Omental fat pad (tissue), 4 donors: ENCODE data around the gene RASSF9. TPM values are rescaled to one million over a fixed set of nuclear protein-coding genes. Genes with fewer than 3 reads are reported as not detected.

ENCODE experiments used
- ATAC-seq: fragments of 150-250 bp; one replicate; pipeline ENCODE4 v1.9.1; 2016; ENCODE audit warnings: mild to moderate bottlenecking, moderate library complexity; ENCODE audit not compliant: low FRiP score
- DNase-seq: peaks from one replicate; pipeline ENCODE4 v3.0.0-alpha.2; 2019; ENCODE audit warnings: low spot score
- CTCF ChIP-seq, 3 donors: fragments of 450-650 bp; IDR thresholded peaks; one replicate each; pipeline ENCODE4 v1.5.1; 2016 to 2017; ENCODE audit warnings: antibody characterized with exemption in 3 of 3, mild to moderate bottlenecking in 3 of 3, moderate library complexity in 2 of 3
- total RNA-seq, 4 donors: library from RNA; depleted of rRNA; stranded (reverse); fragments of >200 nt; gene quantifications; one replicate each; pipeline ENCODE4 v1.1.0, GENCODE V29; 2016

RASSF9 gene
- total RNA-seq, 4 donors from 2014 or later, result 0.36 to 7.9 (median 1.9) TPM

- DNase-seq (no peak), ATAC-seq (no peak)
- TF ChIP-seq CTCF (IDR thresholded peaks at IDR 0.05), result no peak
Observed at GRCh38 chr12:85821759-85822158, 14.4 kb downstream of the RASSF9 start.

DNA sequence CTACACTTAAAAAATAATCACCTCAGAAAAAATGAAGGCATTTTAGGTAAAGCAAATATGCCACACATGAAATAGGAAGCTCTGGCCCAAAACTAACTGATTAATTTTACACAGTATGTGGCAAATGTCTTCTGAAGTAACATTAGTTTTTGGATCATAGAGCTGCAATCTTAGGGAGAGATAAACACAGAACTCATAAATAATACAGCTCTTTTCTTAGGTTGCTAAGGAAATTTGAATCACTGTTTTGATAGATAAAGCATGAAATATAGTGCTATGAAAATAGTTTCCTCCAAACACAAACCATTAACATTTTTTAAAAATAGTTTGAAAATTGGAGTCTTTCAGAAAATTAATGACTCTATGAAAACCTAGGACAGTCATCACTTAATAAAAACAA is 15.0 kb downstream of the RASSF9 start:
- TF ChIP-seq CTCF (IDR thresholded peaks at IDR 0.05), result no peak
- ATAC-seq (no peak), DNase-seq (no peak)

- no peak for ATAC-seq
- TF ChIP-seq CTCF (IDR thresholded peaks at IDR 0.05), result no peak
- no peak for DNase-seq
Observed at GRCh38 chr12:85820101-85820500, 16.1 kb downstream of the RASSF9 start.

DNA sequence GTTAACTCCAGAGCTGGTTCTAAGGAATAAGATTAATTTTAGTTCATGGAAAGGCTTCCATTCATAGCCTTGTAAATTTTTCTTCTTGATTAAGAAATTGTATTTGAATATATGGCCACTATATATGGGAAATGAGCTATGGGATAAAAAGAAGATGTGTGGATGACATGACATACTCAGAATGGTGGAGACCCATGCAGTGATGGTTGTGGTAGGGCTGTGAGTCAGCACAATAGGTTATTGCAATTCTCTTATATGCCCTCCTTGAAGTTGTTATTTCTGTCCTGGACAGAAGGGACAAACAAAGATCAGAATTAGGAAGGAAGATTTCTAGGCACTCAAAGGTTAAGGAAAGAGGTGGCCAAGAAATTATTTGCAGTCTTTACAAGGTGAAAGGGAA is 21.5 kb downstream of the RASSF9 start:
- ATAC-seq (no peak), DNase-seq (no peak)
- no peak for TF ChIP-seq CTCF (IDR thresholded peaks at IDR 0.05)

GRCh38 chr12:85814071-85814470 is 22.1 kb downstream of the RASSF9 start:
- ATAC-seq (no peak), DNase-seq (no peak)
- no peak for TF ChIP-seq CTCF (IDR thresholded peaks at IDR 0.05)

DNA sequence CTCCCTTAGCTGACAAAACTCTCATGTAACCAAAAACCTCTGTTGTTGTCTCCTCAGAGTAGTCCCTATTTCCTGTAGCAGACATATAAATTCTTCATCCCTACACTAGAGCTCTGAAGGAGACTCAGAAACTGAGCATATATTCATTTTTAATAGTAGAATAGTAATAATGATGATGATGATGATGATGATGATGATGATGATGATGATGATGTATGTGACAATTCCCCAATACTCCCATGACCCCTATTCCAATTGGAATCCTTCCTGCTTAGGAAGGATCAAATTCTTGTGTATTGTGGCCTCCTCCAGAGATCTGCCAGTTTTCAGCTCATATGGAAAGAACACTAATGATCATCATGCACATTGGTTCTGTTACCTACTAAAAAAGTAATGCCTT is 26.7 kb downstream of the RASSF9 start:
- no peak for DNase-seq
- TF ChIP-seq CTCF (IDR thresholded peaks at IDR 0.05), result no peak

DNA sequence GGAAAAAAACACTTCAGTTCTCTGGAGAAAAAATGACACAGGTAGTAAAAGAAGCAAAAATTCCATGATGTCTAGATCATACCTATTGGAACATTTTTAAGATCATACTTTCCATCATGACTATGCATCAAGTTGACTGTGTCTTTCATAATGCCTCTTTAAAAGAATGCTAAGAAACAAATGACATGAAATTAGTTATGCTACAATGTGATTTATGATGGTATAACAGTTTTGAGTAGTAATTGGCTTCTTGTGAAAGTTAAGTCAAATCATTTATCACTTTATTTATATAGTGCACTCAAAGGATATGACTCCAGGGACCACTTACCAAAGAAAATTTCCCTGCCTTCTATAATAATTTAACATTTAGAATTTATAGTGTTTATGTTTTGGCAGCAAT is 28.5 kb downstream of the RASSF9 start:
- ATAC-seq (no peak), DNase-seq (no peak)
- TF ChIP-seq CTCF (IDR thresholded peaks at IDR 0.05), result no peak

More for the DNA sequence above, 26.7 kb downstream of the RASSF9 start:
- ATAC-seq, result no peak
